ENCODE measurements around the gene CIAO3. TPM values are rescaled to one million over a fixed set of nuclear protein-coding genes. Genes with fewer than 3 reads are reported as not detected.
"Not testable (repeated sequence)": the region's sequence is repeated elsewhere in the genome, so short reads cannot be mapped to it uniquely, and the experiment has no call there.

The CIAO3 gene
- polyA plus RNA-seq, 2 donors: 21.9 to 41.2 TPM

DNA sequence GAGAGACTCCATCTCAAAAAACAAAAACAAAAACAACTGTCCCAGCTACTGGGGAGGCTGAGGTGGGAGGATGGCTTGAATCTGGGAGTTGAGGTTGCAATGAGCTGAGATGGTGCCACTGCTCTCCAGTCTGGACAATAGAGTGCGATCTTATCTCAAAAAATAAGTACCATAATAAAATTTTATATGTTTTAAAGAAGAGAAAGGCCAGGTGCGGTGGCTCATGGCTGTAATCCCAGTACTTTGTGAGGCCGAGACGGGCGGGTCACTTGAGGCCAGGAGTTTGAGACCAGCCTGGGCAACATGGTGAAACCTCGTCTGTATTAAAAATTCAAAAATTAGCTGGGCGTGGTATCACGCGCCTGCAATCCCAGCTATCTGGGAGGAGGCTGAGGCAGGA lies 36.0 kb upstream of the CIAO3 start:
- Histone ChIP-seq H3K27me3 (ENCODE audit: control insufficient read depth in 1 of 2, insufficient read depth in 2 of 2, low read length in 2 of 2) (no peaks in the 10 kb centered on the region), H3K9me3 (ENCODE audit: control insufficient read depth in 2 of 2, insufficient read depth in 1 of 2, low read depth in 1 of 2, low read length in 1 of 2) (no peaks in the 10 kb centered on the region), H3K36me3 (ENCODE audit: control insufficient read depth in 2 of 2, insufficient read depth in 2 of 2, low read length in 1 of 2) (no peaks in the 10 kb centered on the region), H3K4me1 (ENCODE audit: control insufficient read depth in 2 of 2, insufficient read depth in 2 of 2, low read length in 1 of 2) (no peaks in the 10 kb centered on the region), H3K4me3 (ENCODE audit: low read depth in 1 of 2, low read length in 2 of 2) (no peak overlapping the region), H3K27ac (ENCODE audit: low read depth in 2 of 2, low read length in 1 of 2) (no peak overlapping the region)
- WGBS, 2 donors: 83 to 85% methylated on average over 9 of the region's 9 CpGs

DNA sequence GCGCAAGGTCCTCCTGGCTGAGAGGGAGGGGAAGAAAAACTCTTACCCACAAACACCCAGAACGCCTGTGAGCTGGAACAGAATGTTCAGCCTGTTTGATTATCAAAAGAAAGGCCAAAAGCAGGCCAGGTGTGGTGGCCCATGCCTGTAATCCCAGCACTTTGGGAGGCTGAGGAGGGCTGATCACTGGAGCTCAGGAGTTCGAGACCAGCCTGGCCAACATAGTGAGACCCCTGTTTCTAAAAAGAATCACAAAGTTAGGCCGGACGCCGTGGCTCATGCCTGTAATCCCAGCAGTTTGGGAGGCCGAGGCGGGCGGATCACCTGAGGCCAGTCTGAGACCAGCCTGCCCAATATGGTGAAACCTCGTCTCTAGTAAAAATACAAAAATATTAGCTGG lies 35.5 kb upstream of the CIAO3 start:
- not testable (repeated sequence) for H3K4me1 ChIP-seq (ENCODE audit: control insufficient read depth in 2 of 2, insufficient read depth in 2 of 2, low read length in 1 of 2); H3K27me3 ChIP-seq (ENCODE audit: control insufficient read depth in 1 of 2, insufficient read depth in 2 of 2, low read length in 2 of 2); H3K27ac ChIP-seq (ENCODE audit: low read depth in 2 of 2, low read length in 1 of 2); H3K36me3 ChIP-seq (ENCODE audit: control insufficient read depth in 2 of 2, insufficient read depth in 2 of 2, low read length in 1 of 2); H3K4me3 ChIP-seq (ENCODE audit: low read depth in 1 of 2, low read length in 2 of 2); H3K9me3 ChIP-seq (ENCODE audit: control insufficient read depth in 2 of 2, insufficient read depth in 1 of 2, low read depth in 1 of 2, low read length in 1 of 2)
- 86 to 88% methylated on average over 10 of the region's 10 CpGs for WGBS, 2 donors

DNA sequence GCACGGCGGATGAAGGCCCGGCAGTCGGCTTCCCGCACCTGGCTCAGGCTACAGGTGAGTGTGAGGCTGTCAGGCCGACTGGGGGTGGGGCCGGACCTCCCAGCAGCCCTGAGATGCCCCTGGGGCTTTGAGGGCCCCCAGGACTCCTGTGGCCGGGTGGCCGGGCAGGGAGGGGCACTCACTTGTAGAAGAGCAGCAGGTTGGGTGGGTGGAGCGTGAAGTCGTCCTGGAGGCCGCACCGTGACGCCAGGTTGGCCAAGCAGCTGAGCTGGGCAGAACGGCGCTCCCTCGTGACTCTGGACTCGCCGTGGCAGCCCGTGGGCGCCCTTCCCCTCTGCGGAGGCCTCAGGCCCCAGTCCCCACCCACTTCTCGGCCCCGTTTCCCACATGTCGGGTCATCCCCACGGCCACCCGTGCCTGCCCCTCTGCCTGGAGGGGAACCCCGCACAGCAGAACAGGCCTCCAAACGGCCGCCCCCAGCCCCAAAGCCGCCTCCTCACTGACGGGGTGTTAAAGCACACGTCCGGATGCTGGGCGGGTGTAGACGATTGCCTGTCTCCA lies 34.5 kb upstream of the CIAO3 start:
- H3K4me1 ChIP-seq (ENCODE audit: control insufficient read depth in 2 of 2, insufficient read depth in 2 of 2, low read length in 1 of 2): no peaks in the 10 kb centered on the region
- H3K36me3 ChIP-seq (ENCODE audit: control insufficient read depth in 2 of 2, insufficient read depth in 2 of 2, low read length in 1 of 2): no peaks in the 10 kb centered on the region
- no peak overlapping the region for H3K4me3 ChIP-seq (ENCODE audit: low read depth in 1 of 2, low read length in 2 of 2)
- H3K9me3 ChIP-seq (ENCODE audit: control insufficient read depth in 2 of 2, insufficient read depth in 1 of 2, low read depth in 1 of 2, low read length in 1 of 2): no peaks in the 10 kb centered on the region
- 66 to 69% methylated on average over 28 to 36 of the region's 36 CpGs for WGBS, 2 donors
- no peak overlapping the region for H3K27ac ChIP-seq (ENCODE audit: low read depth in 2 of 2, low read length in 1 of 2)
- H3K27me3 ChIP-seq (ENCODE audit: control insufficient read depth in 1 of 2, insufficient read depth in 2 of 2, low read length in 2 of 2): no peaks in the 10 kb centered on the region

- no peak overlapping the region for H3K4me3 ChIP-seq (ENCODE audit: low read depth in 1 of 2, low read length in 2 of 2)
- H3K27me3 ChIP-seq (ENCODE audit: control insufficient read depth in 1 of 2, insufficient read depth in 2 of 2, low read length in 2 of 2): no peaks in the 10 kb centered on the region
- no peaks in the 10 kb centered on the region for H3K4me1 ChIP-seq (ENCODE audit: control insufficient read depth in 2 of 2, insufficient read depth in 2 of 2, low read length in 1 of 2)
- 70 to 76% methylated on average over 41 to 46 of the region's 46 CpGs for WGBS, 2 donors
- no peaks in the 10 kb centered on the region for H3K9me3 ChIP-seq (ENCODE audit: control insufficient read depth in 2 of 2, insufficient read depth in 1 of 2, low read depth in 1 of 2, low read length in 1 of 2)
- H3K27ac ChIP-seq (ENCODE audit: low read depth in 2 of 2, low read length in 1 of 2): no peak overlapping the region
- H3K36me3 ChIP-seq (ENCODE audit: control insufficient read depth in 2 of 2, insufficient read depth in 2 of 2, low read length in 1 of 2): no peaks in the 10 kb centered on the region
These were observed 33.5 kb upstream of the CIAO3 start for GRCh38 chr16:774086-775001.

DNA sequence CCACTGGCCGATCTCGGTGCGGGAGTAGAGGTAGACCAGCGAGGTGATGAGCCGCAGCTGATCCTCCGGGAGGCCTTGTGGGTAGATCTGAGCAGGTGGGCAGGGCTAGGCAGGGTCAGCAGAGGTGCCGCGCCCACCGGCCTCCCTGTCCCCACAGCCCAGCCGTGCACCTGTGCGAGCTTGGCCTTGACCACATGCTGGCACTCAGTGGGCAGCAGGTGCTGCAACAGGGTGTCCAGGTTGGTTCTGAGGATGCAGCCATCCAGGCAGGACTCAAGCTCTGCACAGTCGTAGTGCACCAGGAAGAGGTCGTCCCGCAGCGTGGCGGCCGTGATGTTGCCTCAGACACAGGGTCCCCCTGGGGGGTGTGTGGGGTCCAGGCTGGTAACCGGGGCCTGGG lies 32.2 kb upstream of the CIAO3 start:
- no peaks in the 10 kb centered on the region for H3K9me3 ChIP-seq (ENCODE audit: control insufficient read depth in 2 of 2, insufficient read depth in 1 of 2, low read depth in 1 of 2, low read length in 1 of 2)

DNA sequence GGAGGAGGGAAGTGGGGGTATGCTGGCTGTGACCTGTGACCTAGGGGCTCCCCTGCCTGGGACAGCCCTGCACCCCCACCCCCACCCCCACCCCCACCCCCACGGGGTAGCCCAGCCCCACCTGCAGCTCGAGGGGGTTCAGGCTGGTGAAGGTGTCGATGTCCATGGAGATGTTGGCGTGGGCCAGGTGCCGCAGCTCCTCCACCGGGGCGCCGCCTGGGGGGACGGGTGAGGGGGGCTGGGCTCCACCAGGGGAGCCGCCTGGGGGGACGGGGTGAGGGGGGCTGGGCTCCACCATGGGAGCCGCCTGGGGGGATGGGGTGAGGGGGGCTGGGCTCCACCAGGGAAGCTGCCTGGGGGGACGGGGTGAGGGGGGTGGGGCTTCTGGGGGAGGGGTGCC lies 29.6 kb upstream of the CIAO3 start:
- Histone ChIP-seq H3K9me3 (ENCODE audit: control insufficient read depth in 2 of 2, insufficient read depth in 1 of 2, low read depth in 1 of 2, low read length in 1 of 2) (no peaks in the 10 kb centered on the region), H3K27ac (ENCODE audit: low read depth in 2 of 2, low read length in 1 of 2) (no peak overlapping the region), H3K36me3 (ENCODE audit: control insufficient read depth in 2 of 2, insufficient read depth in 2 of 2, low read length in 1 of 2) (no peaks in the 10 kb centered on the region), H3K27me3 (ENCODE audit: control insufficient read depth in 1 of 2, insufficient read depth in 2 of 2, low read length in 2 of 2) (no peaks in the 10 kb centered on the region), H3K4me1 (ENCODE audit: control insufficient read depth in 2 of 2, insufficient read depth in 2 of 2, low read length in 1 of 2) (peaks cover 2 to 4% of the 10 kb centered on the region in 2 donors), H3K4me3 (ENCODE audit: low read depth in 1 of 2, low read length in 2 of 2) (no peak overlapping the region)
- WGBS, 2 donors: 62 to 74% methylated on average over 8 to 13 of the region's 13 CpGs

More for the DNA sequence above, 32.2 kb upstream of the CIAO3 start:
- H3K4me3 ChIP-seq (ENCODE audit: low read depth in 1 of 2, low read length in 2 of 2): no peak overlapping the region
- H3K4me1 ChIP-seq (ENCODE audit: control insufficient read depth in 2 of 2, insufficient read depth in 2 of 2, low read length in 1 of 2): peaks cover 0 to 4% of the 10 kb centered on the region in 2 donors
- H3K36me3 ChIP-seq (ENCODE audit: control insufficient read depth in 2 of 2, insufficient read depth in 2 of 2, low read length in 1 of 2): no peaks in the 10 kb centered on the region
- no peaks in the 10 kb centered on the region for H3K27me3 ChIP-seq (ENCODE audit: control insufficient read depth in 1 of 2, insufficient read depth in 2 of 2, low read length in 2 of 2)
- WGBS, 2 donors: 86 to 92% methylated on average over 16 to 18 of the region's 18 CpGs
- no peak overlapping the region for H3K27ac ChIP-seq (ENCODE audit: low read depth in 2 of 2, low read length in 1 of 2)

DNA sequence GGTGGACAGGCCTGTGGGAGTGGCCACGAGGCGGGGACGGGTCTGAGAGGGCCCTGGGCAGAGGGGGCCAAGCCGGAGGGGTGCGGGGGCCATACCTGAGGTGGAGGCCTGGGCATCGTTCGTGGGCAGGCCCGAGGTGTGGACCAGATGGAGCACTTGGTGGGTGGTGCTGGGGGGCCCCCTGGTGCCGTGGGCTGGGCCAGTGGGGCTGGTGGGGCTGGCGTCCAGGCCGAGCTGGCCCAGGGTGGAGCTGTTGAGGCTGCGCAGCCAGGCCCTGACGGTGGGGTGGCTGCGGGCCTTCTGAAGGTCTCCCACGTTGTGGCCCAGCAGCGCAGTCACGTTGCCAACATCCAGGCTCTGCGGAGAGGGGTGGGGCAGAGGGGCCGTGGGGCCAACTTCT lies 29.1 kb upstream of the CIAO3 start:
- no peaks in the 10 kb centered on the region for H3K9me3 ChIP-seq (ENCODE audit: control insufficient read depth in 2 of 2, insufficient read depth in 1 of 2, low read depth in 1 of 2, low read length in 1 of 2)
- H3K4me3 ChIP-seq (ENCODE audit: low read depth in 1 of 2, low read length in 2 of 2): no peak overlapping the region
- no peak overlapping the region for H3K27ac ChIP-seq (ENCODE audit: low read depth in 2 of 2, low read length in 1 of 2)
- H3K4me1 ChIP-seq (ENCODE audit: control insufficient read depth in 2 of 2, insufficient read depth in 2 of 2, low read length in 1 of 2): peaks cover 2 to 4% of the 10 kb centered on the region in 2 donors
- no peaks in the 10 kb centered on the region for H3K36me3 ChIP-seq (ENCODE audit: control insufficient read depth in 2 of 2, insufficient read depth in 2 of 2, low read length in 1 of 2)
- 78 to 82% methylated on average over 16 to 19 of the region's 19 CpGs for WGBS, 2 donors
- H3K27me3 ChIP-seq (ENCODE audit: control insufficient read depth in 1 of 2, insufficient read depth in 2 of 2, low read length in 2 of 2): no peaks in the 10 kb centered on the region

DNA sequence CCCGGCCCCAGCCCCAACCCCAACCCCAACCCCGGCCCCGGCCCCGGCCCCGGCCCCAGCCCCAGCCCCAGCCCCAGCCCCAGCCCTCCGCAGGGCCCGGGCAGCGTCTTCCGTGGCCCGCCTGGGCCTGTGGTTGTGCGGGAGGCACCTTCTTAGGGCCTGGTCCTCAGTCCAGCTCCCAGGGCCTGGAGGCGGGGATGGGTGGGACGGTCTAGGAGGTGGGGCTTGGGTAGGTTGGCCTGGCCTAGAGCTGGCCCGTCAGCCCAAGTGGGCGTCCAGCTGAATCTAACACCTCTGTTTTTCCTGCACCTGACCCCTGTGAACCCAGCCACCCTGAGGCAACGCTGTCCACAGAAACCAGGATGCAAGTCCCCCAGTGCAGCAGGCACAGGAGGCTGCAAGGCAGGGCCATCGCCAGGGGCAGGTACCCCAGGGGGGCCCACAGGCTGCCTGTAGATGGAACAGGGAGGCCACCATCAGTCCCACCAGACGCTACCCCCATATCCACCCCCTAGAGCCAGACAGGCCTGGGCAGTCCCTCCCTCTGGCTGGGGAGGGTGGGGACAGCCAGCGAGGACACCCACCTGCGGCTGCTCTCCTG lies 28.5 kb upstream of the CIAO3 start:
- Histone ChIP-seq H3K4me1 (ENCODE audit: control insufficient read depth in 2 of 2, insufficient read depth in 2 of 2, low read length in 1 of 2) (peaks cover 2 to 4% of the 10 kb centered on the region in 2 donors), H3K27ac (ENCODE audit: low read depth in 2 of 2, low read length in 1 of 2) (no peak overlapping the region), H3K36me3 (ENCODE audit: control insufficient read depth in 2 of 2, insufficient read depth in 2 of 2, low read length in 1 of 2) (no peaks in the 10 kb centered on the region), H3K9me3 (ENCODE audit: control insufficient read depth in 2 of 2, insufficient read depth in 1 of 2, low read depth in 1 of 2, low read length in 1 of 2) (no peaks in the 10 kb centered on the region), H3K27me3 (ENCODE audit: control insufficient read depth in 1 of 2, insufficient read depth in 2 of 2, low read length in 2 of 2) (no peaks in the 10 kb centered on the region), H3K4me3 (ENCODE audit: low read depth in 1 of 2, low read length in 2 of 2) (no peak overlapping the region)
- WGBS, 2 donors: 29 to 61% methylated on average over 19 to 20 of the region's 20 CpGs

- H3K27ac ChIP-seq (ENCODE audit: low read depth in 2 of 2, low read length in 1 of 2): no peak overlapping the region
- H3K36me3 ChIP-seq (ENCODE audit: control insufficient read depth in 2 of 2, insufficient read depth in 2 of 2, low read length in 1 of 2): no peaks in the 10 kb centered on the region
- H3K4me3 ChIP-seq (ENCODE audit: low read depth in 1 of 2, low read length in 2 of 2): no peak overlapping the region
- 38 to 61% methylated on average over 16 to 21 of the region's 21 CpGs for WGBS, 2 donors
- no peaks in the 10 kb centered on the region for H3K27me3 ChIP-seq (ENCODE audit: control insufficient read depth in 1 of 2, insufficient read depth in 2 of 2, low read length in 2 of 2)
- no peaks in the 10 kb centered on the region for H3K9me3 ChIP-seq (ENCODE audit: control insufficient read depth in 2 of 2, insufficient read depth in 1 of 2, low read depth in 1 of 2, low read length in 1 of 2)
- peaks cover 2 to 4% of the 10 kb centered on the region in 2 donors for H3K4me1 ChIP-seq (ENCODE audit: control insufficient read depth in 2 of 2, insufficient read depth in 2 of 2, low read length in 1 of 2)
These were observed 27.6 kb upstream of the CIAO3 start for GRCh38 chr16:768428-768827.

Measured in esophagus (tissue), 2 donors.